Astrocyte of the cerebellum (primary cell): ENCODE measurements around the gene NPIPB6.
"Not testable (repeated sequence)": the region's sequence is repeated elsewhere in the genome, so short reads cannot be mapped to it uniquely, and the experiment has no call there.

Experiments used
- DNase-seq: peaks from one replicate; pipeline ENCODE4 v3.0.0-alpha.2; 2011; ENCODE audit warnings: low read depth
- H3K4me3 ChIP-seq: 2 replicates; pipeline ENCODE4 v1.5.1; 2011; ENCODE audit warnings: mild to moderate bottlenecking, low read depth, low read length, moderate library complexity
- in situ Hi-C: cut with HindIII; loops from 2 replicates; pipeline ENCODE4 v1.10.0; 2017; ENCODE audit warnings: low sequenced_read_pairs
- TF ChIP-seq, protein P1 (sequence below): IDR thresholded peaks from 2 replicates; pipeline ENCODE4 v1.5.1; 2012; ENCODE audit warnings: low read length, low read depth, moderate library complexity, mild to moderate bottlenecking; ENCODE audit errors: missing control alignments

Gene NPIPB6

DNA sequence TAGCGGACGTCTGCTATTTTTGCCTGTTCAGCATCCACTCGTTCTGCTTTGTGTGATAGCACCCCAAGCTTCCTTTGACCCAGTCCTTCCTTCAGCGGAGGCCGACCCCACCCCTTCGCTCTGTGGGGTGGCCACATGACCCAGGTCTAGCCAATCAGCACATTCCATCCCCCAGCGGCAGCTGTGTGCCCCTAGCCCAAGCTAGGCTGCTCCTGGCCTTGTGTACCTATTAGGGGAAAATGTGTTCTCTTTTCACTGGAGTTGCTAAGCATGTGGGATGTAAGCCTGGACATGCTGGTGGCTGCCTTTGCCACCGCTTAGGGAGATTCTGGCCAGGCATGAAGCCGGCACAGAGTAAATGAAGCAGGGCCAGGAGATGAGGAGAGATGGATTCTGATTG lies 33.1 kb downstream of the NPIPB6 start:
- H3K4me3 ChIP-seq, DNase-seq, in situ Hi-C loops: not testable (repeated sequence)

DNA sequence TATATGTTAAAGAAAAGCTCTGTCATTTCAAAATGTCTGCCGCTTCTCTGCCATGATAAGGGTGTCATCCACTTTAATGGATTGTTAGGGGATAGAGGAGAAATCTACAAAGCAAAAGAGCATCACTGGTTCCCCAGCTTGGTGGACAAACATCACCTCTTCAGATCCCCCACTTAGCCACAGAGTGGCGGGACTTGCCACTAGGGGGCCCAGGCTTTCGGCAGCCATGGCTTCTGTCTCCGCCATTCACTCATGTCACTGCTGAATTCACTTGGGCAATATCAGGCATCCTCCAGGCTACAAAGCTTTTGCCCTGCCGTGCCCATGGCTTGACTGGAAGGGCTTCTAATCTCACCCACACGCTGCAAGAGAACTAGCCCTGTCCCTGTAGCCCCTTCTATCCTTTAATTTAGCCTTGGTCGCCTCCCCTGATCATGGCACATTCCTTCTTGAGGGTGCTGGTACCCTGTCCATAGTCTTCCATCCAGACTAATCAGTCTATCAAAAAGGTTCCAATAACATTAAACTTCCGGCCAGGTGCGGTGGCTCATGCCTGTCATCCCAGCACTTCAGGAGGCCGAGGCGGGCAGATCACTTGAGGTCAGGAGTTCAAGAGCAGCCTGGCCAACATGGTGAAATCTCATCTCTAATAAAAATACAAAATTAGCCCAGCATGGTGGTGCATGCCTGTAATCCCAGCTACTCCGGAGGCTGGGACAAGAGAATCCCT lies 36.3 kb downstream of the NPIPB6 start:
- DNase-seq = no peak
- in situ Hi-C loops = no loop called here
- no peak overlapping the region for H3K4me3 ChIP-seq
- TF ChIP-seq, protein P1, sequence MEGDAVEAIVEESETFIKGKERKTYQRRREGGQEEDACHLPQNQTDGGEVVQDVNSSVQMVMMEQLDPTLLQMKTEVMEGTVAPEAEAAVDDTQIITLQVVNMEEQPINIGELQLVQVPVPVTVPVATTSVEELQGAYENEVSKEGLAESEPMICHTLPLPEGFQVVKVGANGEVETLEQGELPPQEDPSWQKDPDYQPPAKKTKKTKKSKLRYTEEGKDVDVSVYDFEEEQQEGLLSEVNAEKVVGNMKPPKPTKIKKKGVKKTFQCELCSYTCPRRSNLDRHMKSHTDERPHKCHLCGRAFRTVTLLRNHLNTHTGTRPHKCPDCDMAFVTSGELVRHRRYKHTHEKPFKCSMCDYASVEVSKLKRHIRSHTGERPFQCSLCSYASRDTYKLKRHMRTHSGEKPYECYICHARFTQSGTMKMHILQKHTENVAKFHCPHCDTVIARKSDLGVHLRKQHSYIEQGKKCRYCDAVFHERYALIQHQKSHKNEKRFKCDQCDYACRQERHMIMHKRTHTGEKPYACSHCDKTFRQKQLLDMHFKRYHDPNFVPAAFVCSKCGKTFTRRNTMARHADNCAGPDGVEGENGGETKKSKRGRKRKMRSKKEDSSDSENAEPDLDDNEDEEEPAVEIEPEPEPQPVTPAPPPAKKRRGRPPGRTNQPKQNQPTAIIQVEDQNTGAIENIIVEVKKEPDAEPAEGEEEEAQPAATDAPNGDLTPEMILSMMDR = peak; percentile 82

DNA sequence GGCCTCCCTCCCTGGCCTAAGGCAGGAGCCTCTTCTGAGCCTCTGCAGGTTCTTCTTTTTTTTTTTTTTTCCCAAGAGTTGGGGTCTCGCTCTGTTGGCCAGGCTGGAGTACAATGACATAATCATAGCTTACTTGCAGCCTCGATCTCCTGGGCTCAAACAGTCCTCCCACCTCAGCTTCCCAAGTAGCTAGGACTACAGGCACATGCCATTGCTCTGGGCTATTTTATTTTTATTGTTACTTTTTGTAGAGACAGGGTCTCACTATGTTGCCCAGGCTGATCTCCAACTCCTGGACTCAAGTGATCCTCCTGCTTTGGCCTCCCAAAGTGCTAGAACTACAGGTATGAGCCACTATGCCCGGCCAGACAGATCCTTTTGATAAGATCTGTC lies 38.4 kb downstream of the NPIPB6 start:
- H3K4me3 ChIP-seq = no peak overlapping the region
- TF ChIP-seq, protein P1 = no peak
- no peak for DNase-seq
- in situ Hi-C loops = no loop called here

DNA sequence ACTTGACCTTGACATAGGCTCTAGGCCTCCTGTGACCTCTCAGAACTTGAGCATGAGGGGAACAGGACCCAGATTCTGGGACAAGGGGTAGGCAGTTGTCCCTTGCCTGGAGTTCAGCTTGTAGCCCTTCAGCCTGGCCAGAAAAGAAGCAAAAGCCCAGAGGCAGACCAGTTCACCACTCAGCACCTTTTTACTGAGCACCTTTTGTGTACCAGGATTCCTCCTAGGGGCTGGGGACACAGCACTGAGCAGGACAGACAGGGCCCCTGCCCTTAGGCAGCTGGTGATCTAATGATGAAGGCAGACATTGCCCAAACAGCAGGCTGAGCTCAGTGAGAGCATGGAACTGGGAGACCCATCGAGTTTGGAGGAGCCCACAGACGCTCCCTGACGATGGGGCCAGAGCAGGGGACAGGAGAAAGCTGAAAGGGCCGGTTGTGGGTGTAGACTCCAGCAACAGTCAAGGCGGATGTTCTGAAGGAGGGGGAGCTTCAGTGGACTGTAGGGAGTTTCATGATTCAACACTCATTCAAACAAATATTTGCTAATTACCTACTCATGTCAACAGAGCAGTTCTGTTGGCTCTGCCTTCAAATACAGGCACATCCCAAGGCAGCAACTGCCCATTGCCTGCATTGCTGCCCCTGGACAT lies 38.9 kb downstream of the NPIPB6 start:
- H3K4me3 ChIP-seq = no peak overlapping the region
- TF ChIP-seq, protein P1 = no peak
- in situ Hi-C loops = no loop called here
- DNase-seq = no peak

DNA sequence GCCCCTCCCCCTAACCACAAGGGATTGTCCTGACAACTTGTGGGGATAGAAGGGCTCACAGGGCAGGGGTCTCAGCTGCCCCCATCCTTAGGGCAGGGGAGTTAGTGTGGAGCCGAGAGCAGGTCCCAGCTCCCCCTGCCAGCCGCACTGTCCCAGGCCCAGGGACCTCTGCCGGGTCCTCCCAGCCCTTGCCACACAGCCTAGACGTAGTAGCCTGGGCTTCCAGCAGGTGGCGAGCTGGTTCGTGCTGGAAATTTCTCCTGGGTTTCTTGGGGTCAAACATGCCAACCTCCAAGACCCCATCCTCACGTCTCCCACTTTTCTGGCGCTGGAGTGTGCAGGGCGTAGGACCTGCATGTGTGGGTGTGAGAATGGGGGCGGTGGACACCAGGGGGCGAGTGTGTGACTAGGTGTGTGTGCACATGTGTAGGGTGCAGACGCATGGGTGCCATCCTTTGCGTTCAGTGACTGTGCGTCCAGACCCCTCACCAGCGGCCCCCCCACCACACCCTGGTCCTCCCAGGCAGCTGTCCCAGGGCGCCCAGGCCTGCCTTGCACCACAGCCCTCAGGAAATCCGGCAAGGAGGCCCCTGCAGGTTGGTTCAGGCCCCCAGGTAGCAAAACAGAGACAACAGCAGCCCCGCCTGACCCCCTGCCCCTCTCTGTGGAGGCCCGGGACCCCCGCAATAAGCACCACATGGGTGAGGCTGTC lies 41.5 kb downstream of the NPIPB6 start:
- TF ChIP-seq, protein P1 = peak; percentile 91
- in situ Hi-C loops = no loop called here
- no peak overlapping the region for H3K4me3 ChIP-seq
- DNase-seq = no peak

DNA sequence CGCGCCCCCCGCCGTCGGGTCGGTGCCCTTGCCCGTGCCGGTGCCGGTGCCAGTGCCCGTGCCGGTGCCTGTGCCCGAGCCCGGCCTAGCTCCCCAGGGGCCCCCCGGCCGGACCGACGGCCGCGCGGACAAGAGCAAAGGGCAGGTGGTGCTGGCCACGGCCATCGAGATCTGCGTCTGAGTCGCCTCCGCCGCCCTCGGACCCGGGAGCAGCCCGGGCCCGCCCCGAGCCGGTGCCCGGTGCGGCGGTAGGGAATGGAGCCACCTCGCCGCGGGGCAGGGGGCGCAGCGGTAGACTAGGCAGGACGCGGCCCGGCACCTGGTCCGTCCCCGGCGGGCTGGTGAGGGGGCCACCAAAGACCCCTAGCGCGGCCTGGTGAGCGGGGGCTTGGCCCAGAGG lies 42.6 kb downstream of the NPIPB6 start:
- no peak overlapping the region for H3K4me3 ChIP-seq
- TF ChIP-seq, protein P1 = no peak
- no peak for DNase-seq
- in situ Hi-C loops = no loop called here
